ENCODE measurements around the gene NIPBL. TPM values are rescaled to one million over a fixed set of nuclear protein-coding genes. Genes with fewer than 3 reads are reported as not detected.
"Not testable (repeated sequence)": the region's sequence is repeated elsewhere in the genome, so short reads cannot be mapped to it uniquely, and the experiment has no call there.

Gene NIPBL
- polyA plus RNA-seq, 4 donors = 10.8 to 37.5 (median 14.6) TPM

DNA sequence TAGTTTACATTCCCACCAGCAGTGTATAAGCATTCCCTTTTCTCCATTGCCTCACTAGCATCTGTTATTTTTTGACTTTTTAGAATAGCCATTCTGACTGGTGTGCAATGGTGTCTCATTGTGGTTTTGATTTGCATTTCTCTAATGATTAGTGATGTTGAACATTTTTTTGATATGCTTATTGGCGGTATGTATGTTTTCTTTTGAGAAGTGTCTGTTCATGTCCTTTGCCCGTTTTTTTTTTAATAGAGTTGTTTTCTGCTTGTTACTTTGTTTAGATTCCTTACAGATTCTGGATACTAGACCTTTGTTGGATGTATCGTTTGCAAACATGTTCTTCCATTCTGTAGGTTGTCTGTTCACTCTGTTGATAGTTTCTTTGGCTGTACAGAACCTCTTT is 25.3 kb downstream of the NIPBL start:
- 91 to 97% (median 92%) methylated on average over 3 of the region's 3 CpGs for WGBS, 3 donors
- DNase-seq (no peak), FAIRE-seq (no peak)
- no peak overlapping the region for H3K4me3 ChIP-seq (ENCODE audit: low read depth in 1 of 3, low read length in 3 of 3)
- peaks cover 0 to 5% of the 10 kb centered on the region in 2 donors for H3K9me3 ChIP-seq (ENCODE audit: control insufficient read depth in 2 of 2, insufficient read depth in 1 of 2, low read depth in 1 of 2, low read length in 1 of 2)
- no peak overlapping the region for H3K27ac ChIP-seq (ENCODE audit: low read depth in 1 of 3, low read length in 2 of 3)
- no peaks in the 10 kb centered on the region for H3K36me3 ChIP-seq (ENCODE audit: control insufficient read depth in 3 of 3, insufficient read depth in 2 of 3, low read depth in 1 of 3, low read length in 3 of 3)
- no peaks in the 10 kb centered on the region for H3K27me3 ChIP-seq (ENCODE audit: control insufficient read depth in 3 of 3, insufficient read depth in 3 of 3, low read length in 3 of 3)
- no peaks in the 10 kb centered on the region for H3K4me1 ChIP-seq (ENCODE audit: control insufficient read depth in 3 of 3, insufficient read depth in 2 of 3, low read depth in 1 of 3, low read length in 2 of 3)

DNA sequence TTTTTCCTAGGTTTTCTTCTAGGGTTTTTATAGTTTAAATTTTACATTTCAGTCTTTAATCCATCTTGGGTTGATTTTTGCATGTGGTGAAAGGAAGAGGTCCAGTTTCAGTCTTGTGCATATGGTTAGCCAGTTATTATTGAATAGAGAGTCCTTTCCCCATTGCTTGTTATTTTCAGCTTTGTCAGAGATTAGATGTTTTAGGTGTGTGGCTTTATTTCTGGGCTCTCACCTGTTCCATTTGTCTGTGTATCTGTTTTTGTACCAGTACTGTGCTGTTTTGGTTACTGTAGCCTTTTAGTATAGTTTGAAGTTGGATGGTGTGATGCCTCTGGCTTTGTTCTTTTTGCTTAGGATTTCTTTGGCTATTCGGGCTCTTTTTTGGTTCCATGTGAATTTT is 25.8 kb downstream of the NIPBL start:
- WGBS, 3 donors = 95 to 97% (median 95%) methylated on average over 1 of the region's 1 CpG
- DNase-seq (no peak), FAIRE-seq (no peak)
- Histone ChIP-seq H3K4me3 (ENCODE audit: low read depth in 1 of 3, low read length in 3 of 3) (no peak overlapping the region), H3K4me1 (ENCODE audit: control insufficient read depth in 3 of 3, insufficient read depth in 2 of 3, low read depth in 1 of 3, low read length in 2 of 3) (no peaks in the 10 kb centered on the region), H3K27me3 (ENCODE audit: control insufficient read depth in 3 of 3, insufficient read depth in 3 of 3, low read length in 3 of 3) (no peaks in the 10 kb centered on the region), H3K36me3 (ENCODE audit: control insufficient read depth in 3 of 3, insufficient read depth in 2 of 3, low read depth in 1 of 3, low read length in 3 of 3) (no peaks in the 10 kb centered on the region), H3K27ac (ENCODE audit: low read depth in 1 of 3, low read length in 2 of 3) (no peak overlapping the region), H3K9me3 (ENCODE audit: control insufficient read depth in 2 of 2, insufficient read depth in 1 of 2, low read depth in 1 of 2, low read length in 1 of 2) (peaks cover 0 to 5% of the 10 kb centered on the region in 2 donors)

DNA sequence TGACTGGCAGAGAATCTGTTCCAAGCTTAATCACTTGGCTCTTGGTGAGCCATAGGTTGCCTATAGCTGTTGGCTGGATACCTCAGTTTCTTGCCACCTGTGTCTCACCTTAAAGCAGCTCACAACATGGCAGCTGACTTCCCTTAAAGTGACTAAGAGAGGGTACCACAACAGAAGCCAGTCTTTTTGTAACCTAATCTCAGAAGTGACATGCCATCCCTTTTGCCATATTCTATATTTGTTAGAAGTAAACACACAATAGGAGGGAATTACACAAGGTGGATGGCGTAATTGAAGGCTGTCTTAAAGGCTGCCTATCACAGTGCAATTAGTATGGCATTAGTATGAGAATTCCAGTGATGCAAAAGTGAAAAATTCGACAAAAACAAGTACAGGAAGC is 28.1 kb downstream of the NIPBL start:
- DNase-seq = no peak
- no peak overlapping the region for H3K4me3 ChIP-seq (ENCODE audit: low read depth in 1 of 3, low read length in 3 of 3)
- no peak for FAIRE-seq
- WGBS, 3 donors = 88 to 91% (median 89%) methylated on average over 2 of the region's 2 CpGs
- no peak overlapping the region for H3K27ac ChIP-seq (ENCODE audit: low read depth in 1 of 3, low read length in 2 of 3)
- H3K9me3 ChIP-seq (ENCODE audit: control insufficient read depth in 2 of 2, insufficient read depth in 1 of 2, low read depth in 1 of 2, low read length in 1 of 2) = peaks cover 0 to 5% of the 10 kb centered on the region in 2 donors
- H3K27me3 ChIP-seq (ENCODE audit: control insufficient read depth in 3 of 3, insufficient read depth in 3 of 3, low read length in 3 of 3) = no peaks in the 10 kb centered on the region
- H3K4me1 ChIP-seq (ENCODE audit: control insufficient read depth in 3 of 3, insufficient read depth in 2 of 3, low read depth in 1 of 3, low read length in 2 of 3) = no peaks in the 10 kb centered on the region
- H3K36me3 ChIP-seq (ENCODE audit: control insufficient read depth in 3 of 3, insufficient read depth in 2 of 3, low read depth in 1 of 3, low read length in 3 of 3) = no peaks in the 10 kb centered on the region

DNA sequence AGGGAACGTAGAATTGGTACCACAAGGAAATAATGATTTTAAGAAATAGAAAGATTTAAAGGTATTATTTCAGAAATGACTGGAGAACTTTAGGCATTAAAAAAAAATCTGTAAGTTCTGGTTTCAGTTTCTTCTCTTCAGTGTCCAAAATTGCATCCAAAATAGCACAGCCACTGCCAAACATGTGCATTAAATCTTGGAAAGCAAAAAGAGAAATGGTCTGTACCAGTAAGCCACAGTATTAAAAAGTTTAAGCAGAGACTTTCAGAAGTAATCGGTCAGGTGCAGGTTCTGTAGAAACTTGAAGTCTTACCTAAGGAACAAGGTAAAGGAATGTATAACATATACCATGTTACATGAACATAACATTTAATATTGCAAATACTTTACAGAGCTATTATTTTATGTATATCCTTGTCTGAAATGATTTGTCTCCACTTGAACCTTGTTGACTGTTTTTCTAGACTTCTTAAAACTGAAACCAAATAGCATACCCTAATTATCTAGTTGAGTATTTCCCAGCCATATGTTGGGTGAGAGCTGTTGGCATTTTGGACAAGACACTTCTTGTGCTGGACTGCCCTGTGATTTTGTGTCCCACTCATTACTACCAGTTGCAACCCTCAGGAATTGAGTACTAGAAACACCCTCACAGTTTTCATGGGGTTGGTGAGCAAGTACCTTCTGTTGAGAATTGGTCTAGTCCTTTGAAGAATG is 32.1 kb downstream of the NIPBL start:
- WGBS, 3 donors = 60 to 73% (median 73%) methylated on average over 2 of the region's 2 CpGs
- DNase-seq = no peak
- Histone ChIP-seq H3K4me1 (ENCODE audit: control insufficient read depth in 3 of 3, insufficient read depth in 2 of 3, low read depth in 1 of 3, low read length in 2 of 3) (no peaks in the 10 kb centered on the region), H3K9me3 (ENCODE audit: control insufficient read depth in 2 of 2, insufficient read depth in 1 of 2, low read depth in 1 of 2, low read length in 1 of 2) (no peaks in the 10 kb centered on the region), H3K27ac (ENCODE audit: low read depth in 1 of 3, low read length in 2 of 3) (no peak overlapping the region), H3K4me3 (ENCODE audit: low read depth in 1 of 3, low read length in 3 of 3) (no peak overlapping the region), H3K36me3 (ENCODE audit: control insufficient read depth in 3 of 3, insufficient read depth in 2 of 3, low read depth in 1 of 3, low read length in 3 of 3) (no peaks in the 10 kb centered on the region), H3K27me3 (ENCODE audit: control insufficient read depth in 3 of 3, insufficient read depth in 3 of 3, low read length in 3 of 3) (no peaks in the 10 kb centered on the region)
- no peak for FAIRE-seq

DNA sequence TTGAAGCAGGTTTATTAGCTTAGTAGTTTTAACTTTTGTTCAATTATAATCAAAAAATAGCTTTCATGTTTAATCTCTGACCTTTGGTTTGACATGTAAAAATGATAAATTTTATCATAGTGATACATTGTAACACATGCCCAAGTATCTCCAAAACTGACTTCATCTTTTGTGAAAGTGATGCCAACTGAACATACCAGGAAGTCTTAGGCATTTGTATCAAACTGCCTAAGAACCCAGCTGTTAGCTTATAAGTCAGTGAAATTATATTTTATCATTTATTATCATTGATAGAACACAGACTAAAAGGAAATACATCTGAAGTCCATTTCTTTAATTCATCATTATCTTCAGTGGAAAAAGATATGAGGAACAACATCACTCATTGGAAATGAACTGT is 39.1 kb downstream of the NIPBL start:
- H3K27ac ChIP-seq (ENCODE audit: low read depth in 1 of 3, low read length in 2 of 3) = no peak overlapping the region
- no peaks in the 10 kb centered on the region for H3K27me3 ChIP-seq (ENCODE audit: control insufficient read depth in 3 of 3, insufficient read depth in 3 of 3, low read length in 3 of 3)
- no peaks in the 10 kb centered on the region for H3K4me1 ChIP-seq (ENCODE audit: control insufficient read depth in 3 of 3, insufficient read depth in 2 of 3, low read depth in 1 of 3, low read length in 2 of 3)
- no peaks in the 10 kb centered on the region for H3K9me3 ChIP-seq (ENCODE audit: control insufficient read depth in 2 of 2, insufficient read depth in 1 of 2, low read depth in 1 of 2, low read length in 1 of 2)
- H3K4me3 ChIP-seq (ENCODE audit: low read depth in 1 of 3, low read length in 3 of 3) = no peak overlapping the region
- DNase-seq (no peak), FAIRE-seq (no peak)
- H3K36me3 ChIP-seq (ENCODE audit: control insufficient read depth in 3 of 3, insufficient read depth in 2 of 3, low read depth in 1 of 3, low read length in 3 of 3) = no peaks in the 10 kb centered on the region

DNA sequence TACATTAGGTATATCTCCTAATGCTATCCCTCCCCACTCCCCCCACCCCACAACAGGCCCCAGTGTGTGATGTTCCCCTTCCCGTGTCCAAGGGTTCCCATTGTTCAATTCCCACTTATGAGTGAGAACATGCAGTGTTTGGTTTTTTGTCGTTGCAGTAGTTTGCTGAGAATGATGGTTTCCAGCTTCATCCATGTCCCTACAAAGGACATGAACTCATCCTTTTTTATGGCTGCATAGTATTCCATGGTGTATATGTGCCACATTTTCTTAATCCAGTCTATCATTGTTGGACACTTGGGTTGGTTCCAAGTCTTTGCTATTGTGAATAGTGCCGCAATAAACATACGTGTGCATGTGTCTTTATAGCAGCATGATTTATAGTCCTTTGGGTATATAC is 40.0 kb downstream of the NIPBL start:
- DNase-seq; H3K4me3 ChIP-seq (ENCODE audit: low read depth in 1 of 3, low read length in 3 of 3); H3K27ac ChIP-seq (ENCODE audit: low read depth in 1 of 3, low read length in 2 of 3); H3K36me3 ChIP-seq (ENCODE audit: control insufficient read depth in 3 of 3, insufficient read depth in 2 of 3, low read depth in 1 of 3, low read length in 3 of 3); H3K9me3 ChIP-seq (ENCODE audit: control insufficient read depth in 2 of 2, insufficient read depth in 1 of 2, low read depth in 1 of 2, low read length in 1 of 2); H3K27me3 ChIP-seq (ENCODE audit: control insufficient read depth in 3 of 3, insufficient read depth in 3 of 3, low read length in 3 of 3); H3K4me1 ChIP-seq (ENCODE audit: control insufficient read depth in 3 of 3, insufficient read depth in 2 of 3, low read depth in 1 of 3, low read length in 2 of 3); FAIRE-seq: not testable (repeated sequence)
- WGBS, 3 donors = 82 to 94% (median 90%) methylated on average over 2 to 3 of the region's 4 CpGs

DNA sequence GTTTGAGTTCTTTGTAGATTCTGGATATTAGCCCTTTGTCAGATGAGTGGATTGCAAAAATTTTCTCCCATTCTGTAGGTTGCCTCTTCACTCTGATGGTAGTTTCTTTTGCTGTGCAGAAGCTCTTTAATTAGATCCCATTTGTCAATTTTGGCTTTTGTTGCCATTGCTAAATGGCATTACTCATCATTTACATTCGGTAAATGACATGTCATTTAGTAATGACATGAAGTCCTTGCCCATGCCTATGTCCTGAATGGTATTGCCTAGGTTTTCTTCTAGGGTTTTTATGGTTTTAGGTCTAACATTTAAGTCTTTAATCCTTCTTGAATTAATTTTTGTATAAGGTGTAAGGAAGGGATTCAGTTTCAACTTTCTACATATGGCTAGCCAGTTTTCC is 40.8 kb downstream of the NIPBL start:
- WGBS, 3 donors = 95 to 100% (median 96%) methylated on average over 1 of the region's 1 CpG
- FAIRE-seq; H3K9me3 ChIP-seq (ENCODE audit: control insufficient read depth in 2 of 2, insufficient read depth in 1 of 2, low read depth in 1 of 2, low read length in 1 of 2); H3K36me3 ChIP-seq (ENCODE audit: control insufficient read depth in 3 of 3, insufficient read depth in 2 of 3, low read depth in 1 of 3, low read length in 3 of 3); H3K4me3 ChIP-seq (ENCODE audit: low read depth in 1 of 3, low read length in 3 of 3); DNase-seq; H3K27ac ChIP-seq (ENCODE audit: low read depth in 1 of 3, low read length in 2 of 3); H3K4me1 ChIP-seq (ENCODE audit: control insufficient read depth in 3 of 3, insufficient read depth in 2 of 3, low read depth in 1 of 3, low read length in 2 of 3); H3K27me3 ChIP-seq (ENCODE audit: control insufficient read depth in 3 of 3, insufficient read depth in 3 of 3, low read length in 3 of 3): not testable (repeated sequence)

DNA sequence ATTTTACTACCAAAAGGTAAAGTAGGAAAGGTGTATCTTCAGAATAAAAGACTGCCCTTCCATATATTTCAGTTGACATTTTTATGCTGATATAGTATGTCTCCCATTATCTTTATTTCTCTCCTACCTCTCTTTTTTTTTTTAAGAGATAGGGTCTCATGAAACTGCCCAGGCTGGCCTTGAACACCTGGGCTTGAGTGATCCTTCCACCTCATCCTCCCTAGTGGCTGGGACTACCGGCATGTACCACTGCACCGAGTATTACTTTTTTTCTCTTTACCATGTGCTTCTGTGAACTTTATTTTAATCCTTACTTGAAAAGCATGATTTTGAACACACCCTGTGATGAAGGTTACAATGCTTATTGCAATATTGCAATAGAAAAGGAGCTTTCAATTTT is 42.7 kb downstream of the NIPBL start:
- Histone ChIP-seq H3K27me3 (ENCODE audit: control insufficient read depth in 3 of 3, insufficient read depth in 3 of 3, low read length in 3 of 3) (no peaks in the 10 kb centered on the region), H3K27ac (ENCODE audit: low read depth in 1 of 3, low read length in 2 of 3) (no peak overlapping the region), H3K4me3 (ENCODE audit: low read depth in 1 of 3, low read length in 3 of 3) (no peak overlapping the region), H3K4me1 (ENCODE audit: control insufficient read depth in 3 of 3, insufficient read depth in 2 of 3, low read depth in 1 of 3, low read length in 2 of 3) (no peaks in the 10 kb centered on the region), H3K9me3 (ENCODE audit: control insufficient read depth in 2 of 2, insufficient read depth in 1 of 2, low read depth in 1 of 2, low read length in 1 of 2) (no peaks in the 10 kb centered on the region), H3K36me3 (ENCODE audit: control insufficient read depth in 3 of 3, insufficient read depth in 2 of 3, low read depth in 1 of 3, low read length in 3 of 3) (no peaks in the 10 kb centered on the region)
- DNase-seq (no peak), FAIRE-seq (no peak)
- WGBS, 3 donors = 58 to 65% (median 59%) methylated on average over 2 of the region's 2 CpGs

DNA sequence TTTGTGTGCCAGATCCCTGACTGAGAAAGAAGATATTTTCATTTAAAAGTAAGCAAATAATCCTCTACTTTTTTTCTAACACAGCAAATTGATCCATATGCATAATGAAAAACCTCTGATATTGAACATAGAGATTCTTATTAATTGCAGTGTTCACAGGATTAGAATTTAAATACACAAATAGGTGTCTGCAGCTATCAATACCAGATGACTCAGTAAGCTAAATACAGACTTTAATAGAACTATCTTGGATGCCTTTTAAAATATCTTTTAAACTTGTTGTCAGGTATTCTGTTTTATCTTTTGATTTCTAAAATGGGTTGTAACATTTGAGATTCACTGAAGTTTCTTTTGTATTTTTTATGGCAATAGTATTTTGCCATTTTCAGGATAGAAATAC is 43.1 kb downstream of the NIPBL start:
- H3K4me3 ChIP-seq (ENCODE audit: low read depth in 1 of 3, low read length in 3 of 3) = no peak overlapping the region
- DNase-seq (no peak), FAIRE-seq (no peak)
- no peak overlapping the region for H3K27ac ChIP-seq (ENCODE audit: low read depth in 1 of 3, low read length in 2 of 3)
- no peaks in the 10 kb centered on the region for H3K27me3 ChIP-seq (ENCODE audit: control insufficient read depth in 3 of 3, insufficient read depth in 3 of 3, low read length in 3 of 3)
- H3K4me1 ChIP-seq (ENCODE audit: control insufficient read depth in 3 of 3, insufficient read depth in 2 of 3, low read depth in 1 of 3, low read length in 2 of 3) = no peaks in the 10 kb centered on the region
- no peaks in the 10 kb centered on the region for H3K9me3 ChIP-seq (ENCODE audit: control insufficient read depth in 2 of 2, insufficient read depth in 1 of 2, low read depth in 1 of 2, low read length in 1 of 2)
- H3K36me3 ChIP-seq (ENCODE audit: control insufficient read depth in 3 of 3, insufficient read depth in 2 of 3, low read depth in 1 of 3, low read length in 3 of 3) = no peaks in the 10 kb centered on the region
